H9 (cell line): Measurements from ENCODE around the gene SRP9. TPM values are rescaled to one million over a fixed set of nuclear protein-coding genes. Genes with fewer than 3 reads are reported as not detected.

Experiments used
- DNase-seq: peaks from one replicate; pipeline ENCODE4 v3.0.0-alpha.2; 2017
- H2AFZ ChIP-seq: one replicate; pipeline ENCODE4 v1.6.1; 2013; ENCODE audit warnings: mild to moderate bottlenecking, low read length, control low read depth, moderate library complexity
- H2AK5ac ChIP-seq: 2 replicates; pipeline ENCODE4 v1.6.1; 2013; ENCODE audit warnings: low read length, control low read depth, mixed read lengths; ENCODE audit not compliant: insufficient read length
- H2BK120ac ChIP-seq: one replicate; pipeline ENCODE4 v1.6.1; 2013; ENCODE audit warnings: low read depth, mild to moderate bottlenecking, low read length, control low read depth, inconsistent platforms; ENCODE audit not compliant: poor library complexity, severe bottlenecking
- H2BK12ac ChIP-seq: 2 replicates; pipeline ENCODE4 v1.6.1; 2013; ENCODE audit warnings: low read length, control low read depth, mixed read lengths, low read depth; ENCODE audit not compliant: insufficient read length
- H2BK15ac ChIP-seq: 2 replicates; pipeline ENCODE4 v1.6.1; 2013; ENCODE audit warnings: low read depth, low read length, control low read depth
- H2BK20ac ChIP-seq: one replicate; pipeline ENCODE4 v1.6.1; 2013; ENCODE audit warnings: low read depth, mild to moderate bottlenecking, low read length, control low read depth, inconsistent platforms; ENCODE audit not compliant: poor library complexity, severe bottlenecking
- H2BK5ac ChIP-seq: 2 replicates; pipeline ENCODE4 v1.6.1; 2013; ENCODE audit warnings: low read length, control low read depth, mixed read lengths; ENCODE audit not compliant: insufficient read length
- H3K14ac ChIP-seq: 2 replicates; pipeline ENCODE4 v1.6.1; 2013; ENCODE audit warnings: low read length, control low read depth; ENCODE audit not compliant: insufficient read depth
- H3K18ac ChIP-seq: 2 replicates; pipeline ENCODE4 v1.6.1; 2013; ENCODE audit warnings: low read depth, mild to moderate bottlenecking, mixed read lengths, low read length, control low read depth; ENCODE audit not compliant: insufficient read length
- H3K23ac ChIP-seq: 2 replicates; pipeline ENCODE4 v1.6.1; 2013; ENCODE audit warnings: low read length, control low read depth, mixed read lengths, low read depth; ENCODE audit not compliant: insufficient read length
- H3K23me2 ChIP-seq: 2 replicates; pipeline ENCODE4 v1.6.1; 2013; ENCODE audit warnings: low read depth, mild to moderate bottlenecking, mixed read lengths, low read length, control low read depth; ENCODE audit not compliant: insufficient read length, poor library complexity, severe bottlenecking
- H3K27ac ChIP-seq: 2 replicates; pipeline ENCODE4 v1.5.1; 2013; ENCODE audit warnings: low read length, control low read depth, mixed read lengths, low read depth; ENCODE audit not compliant: insufficient read length
- H3K27me3 ChIP-seq: 2 replicates; pipeline ENCODE4 v1.6.1; 2013; ENCODE audit warnings: low read length, control low read depth, inconsistent platforms; ENCODE audit not compliant: insufficient read depth
- H3K4ac ChIP-seq: 2 replicates; pipeline ENCODE4 v1.6.1; 2013; ENCODE audit warnings: low read depth, mild to moderate bottlenecking, control low read depth, inconsistent platforms, low read length, moderate library complexity
- H3K4me1 ChIP-seq: 2 replicates; pipeline ENCODE4 v1.6.1; 2013; ENCODE audit warnings: low read length, control low read depth, inconsistent platforms; ENCODE audit not compliant: insufficient read depth
- H3K4me2 ChIP-seq: 2 replicates; pipeline ENCODE4 v1.6.1; 2013; ENCODE audit warnings: low read length, control low read depth, mixed read lengths; ENCODE audit not compliant: insufficient read length, insufficient read depth
- H3K56ac ChIP-seq: 2 replicates; pipeline ENCODE4 v1.6.1; 2013; ENCODE audit warnings: low read depth, mild to moderate bottlenecking, mixed read lengths, low read length, control low read depth; ENCODE audit not compliant: insufficient read length
- H3K79me1 ChIP-seq: 2 replicates; pipeline ENCODE4 v1.6.1; 2013; ENCODE audit warnings: low read depth, mild to moderate bottlenecking, moderate library complexity, low read length, control low read depth, inconsistent platforms; ENCODE audit not compliant: insufficient read depth, poor library complexity, severe bottlenecking
- H3K79me2 ChIP-seq: 2 replicates; pipeline ENCODE4 v1.6.1; 2013; ENCODE audit warnings: low read length, control low read depth, inconsistent platforms; ENCODE audit not compliant: insufficient read depth
- H3K9ac ChIP-seq: 2 replicates; pipeline ENCODE4 v1.6.1; 2013; ENCODE audit warnings: low read length, control low read depth, mixed read lengths; ENCODE audit not compliant: insufficient read length; ENCODE audit errors: extremely low read depth
- H3K9me3 ChIP-seq: one replicate; pipeline ENCODE4 v1.6.1; 2013; ENCODE audit warnings: low read depth, low read length, inconsistent platforms; ENCODE audit not compliant: control insufficient read depth
- H3T11ph ChIP-seq: one replicate; pipeline ENCODE4 v1.6.1; 2013; ENCODE audit warnings: mild to moderate bottlenecking, low read length, control low read depth, inconsistent platforms
- H4K20me1 ChIP-seq: one replicate; pipeline ENCODE4 v1.6.1; 2013; ENCODE audit not compliant: control insufficient read depth, insufficient read length, insufficient read depth
- H4K5ac ChIP-seq: 2 replicates; pipeline ENCODE4 v1.6.1; 2013; ENCODE audit warnings: low read depth, mild to moderate bottlenecking, mixed read lengths, low read length, control low read depth; ENCODE audit not compliant: insufficient read length
- H4K8ac ChIP-seq: replicated peaks from 2 replicates; pipeline ENCODE4 v1.6.1; 2013; ENCODE audit warnings: low read length, control low read depth, mixed read lengths, low read depth; ENCODE audit not compliant: insufficient read length
- H4K91ac ChIP-seq: 2 replicates; pipeline ENCODE4 v1.6.1; 2013; ENCODE audit warnings: low read depth, mild to moderate bottlenecking, moderate library complexity, mixed read lengths, low read length, control low read depth; ENCODE audit not compliant: insufficient read length
- H3K27ac Mint-ChIP-seq, 3 experiments: 2 replicates in 2 of 3; 3 replicates in 1 of 3; pipeline ENCODE4 v1.8.0; 2020 to 2021; ENCODE audit warnings: mixed read lengths in 3 of 3, mild to moderate bottlenecking in 1 of 3, moderate library complexity in 1 of 3
- H3K27me3 Mint-ChIP-seq: 2 replicates; pipeline ENCODE4 v1.8.0; 2021; ENCODE audit warnings: low read depth, mild to moderate bottlenecking, moderate library complexity, mixed read lengths
- H3K36me3 Mint-ChIP-seq, 3 experiments: 2 replicates in 2 of 3; 3 replicates in 1 of 3; pipeline ENCODE4 v1.8.0; 2020 to 2021; ENCODE audit warnings: low read depth in 3 of 3, mixed read lengths in 3 of 3; ENCODE audit not compliant: insufficient read depth in 1 of 3
- H3K4me1 Mint-ChIP-seq, 2 experiments: 2 replicates each; pipeline ENCODE4 v1.8.0; 2020; ENCODE audit warnings: mixed read lengths in 2 of 2
- H3K4me3 Mint-ChIP-seq, 2 experiments: 2 replicates in 1 of 2; 3 replicates in 1 of 2; pipeline ENCODE4 v1.8.0; 2020 to 2021; ENCODE audit warnings: mild to moderate bottlenecking in 2 of 2, mixed read lengths in 2 of 2, moderate library complexity in 1 of 2
- H3K9me3 Mint-ChIP-seq, 2 experiments: 2 replicates in 1 of 2; 3 replicates in 1 of 2; pipeline ENCODE4 v1.8.0; 2020; ENCODE audit warnings: mild to moderate bottlenecking in 2 of 2, mixed read lengths in 2 of 2, moderate library complexity in 1 of 2
- CTCF ChIP-seq: fragments of 200-600 bp; sonication (generic); conservative IDR thresholded peaks from 3 replicates; pipeline ENCODE4 v1.8.0; 2021; ENCODE audit warnings: antibody characterized with exemption, mild to moderate bottlenecking
- WGBS: extraction: QIAGEN DNeasy Blood & Tissue Kit; methylation state at CpG from one replicate; pipeline ENCODE4 v1.1.7; 2013; ENCODE audit warnings: missing lambda C conversion rate, low lambda C conversion rate, mixed read lengths; ENCODE audit not compliant: insufficient read length; ENCODE audit errors: extremely low coverage; 5-methylcytosine and 5-hydroxymethylcytosine counted together
- total RNA-seq: library from RNA; stranded (reverse); gene quantifications from 2 replicates; pipeline ENCODE4 v1.2.1, GENCODE V29; 2021

The SRP9 gene
- total RNA-seq, 1 experiment from 2014 or later: 403 TPM

- H3K79me2 ChIP-seq: no peaks in the 10 kb centered on the region
- H3K4me2 ChIP-seq: no peak overlapping the region
- H4K20me1 ChIP-seq: no peaks in the 10 kb centered on the region
- H3K56ac ChIP-seq: no peak overlapping the region
- Mint-ChIP-seq H3K9me3 (no peaks in the 10 kb centered on the region), H3K36me3 (no peaks in the 10 kb centered on the region), H3K27me3 (peaks cover 4% of the 10 kb centered on the region; the same call in 1 of the 2 replicates), H3K4me3 (no peak overlapping the region), H3K4me1 (peaks cover 51 to 52% of the 10 kb centered on the region in 2 experiments), H3K27ac (no peak overlapping the region)
- no peak overlapping the region for H3K18ac ChIP-seq
- no peak overlapping the region for H2AFZ ChIP-seq
- peaks cover 14% of the 10 kb centered on the region for H3K4me1 ChIP-seq
- no peak overlapping the region for H4K91ac ChIP-seq
- no peak overlapping the region for H2BK12ac ChIP-seq
- H3K4ac ChIP-seq: no peak overlapping the region
- H3T11ph ChIP-seq: no peak overlapping the region
- no peaks in the 10 kb centered on the region for H3K23me2 ChIP-seq
- no peak for DNase-seq
- H3K27ac ChIP-seq: no peak overlapping the region
- no peak overlapping the region for H2BK5ac ChIP-seq
- H3K14ac ChIP-seq: no peak overlapping the region
- no peak overlapping the region for H4K5ac ChIP-seq
- H3K9me3 ChIP-seq: no peaks in the 10 kb centered on the region
- WGBS: no CpG with 5 or more reads among the region's 5 CpGs
- no peak overlapping the region for H2BK120ac ChIP-seq
- no peaks in the 10 kb centered on the region for H3K27me3 ChIP-seq
- H3K79me1 ChIP-seq: no peaks in the 10 kb centered on the region
- H3K23ac ChIP-seq: no peak overlapping the region
- H3K9ac ChIP-seq: no peak overlapping the region
- H2BK20ac ChIP-seq: no peak overlapping the region
- H4K8ac ChIP-seq: no peak overlapping the region
- TF ChIP-seq CTCF: no peak
- no peak overlapping the region for H2BK15ac ChIP-seq
- no peak overlapping the region for H2AK5ac ChIP-seq
Observed at GRCh38 chr1:225769687-225770086, 7.9 kb upstream of the SRP9 start.
